SU-DHL-6 (cell line): ENCODE measurements around the gene BZW1.

Experiments
- H2AFZ ChIP-seq: fragments of 200-600 bp; sonication (generic); 2 replicates; pipeline ENCODE4 v1.6.1; 2014; ENCODE audit warnings: low read depth, mild to moderate bottlenecking, moderate library complexity, mixed read lengths, antibody characterized with exemption, low read length; ENCODE audit not compliant: severe bottlenecking
- H3F3A ChIP-seq: fragments of 200-600 bp; shearing (Covaris generic); 2 replicates; pipeline ENCODE4 v1.6.0; 2016; ENCODE audit warnings: antibody characterized with exemption, mild to moderate bottlenecking; ENCODE audit not compliant: insufficient read depth
- H3K27ac ChIP-seq: fragments of 200-600 bp; sonication (generic); 2 replicates; pipeline ENCODE4 v1.5.1; 2016; ENCODE audit warnings: low read depth, mild to moderate bottlenecking, low read length, moderate library complexity, mixed read lengths
- H3K27me3 ChIP-seq: fragments of 200-600 bp; sonication (generic), shearing (Covaris generic); 2 replicates; pipeline ENCODE4 v1.6.0; 2014; ENCODE audit warnings: mild to moderate bottlenecking, low read length
- H3K36me3 ChIP-seq: fragments of 200-600 bp; sonication (generic); 2 replicates; pipeline ENCODE4 v1.6.1; 2014; ENCODE audit warnings: mild to moderate bottlenecking, low read length, mixed read lengths
- H3K4me2 ChIP-seq: fragments of 300-600, 200-600 bp; shearing (Covaris generic), sonication (generic); 2 replicates; pipeline ENCODE4 v1.6.0; 2014; ENCODE audit warnings: low read length, low read depth, mild to moderate bottlenecking; ENCODE audit not compliant: poor library complexity, severe bottlenecking
- H3K4me3 ChIP-seq: fragments of 200-600 bp; sonication (generic); 2 replicates; pipeline ENCODE4 v1.5.1; 2014; ENCODE audit warnings: antibody characterized with exemption, low read length, mild to moderate bottlenecking, mixed read lengths; ENCODE audit not compliant: insufficient read depth, poor library complexity, severe bottlenecking
- H3K79me2 ChIP-seq: fragments of 200-600 bp; sonication (generic); 2 replicates; pipeline ENCODE4 v1.6.1; 2014; ENCODE audit warnings: mild to moderate bottlenecking, low read length, moderate library complexity; ENCODE audit not compliant: insufficient read depth
- H3K9ac ChIP-seq: fragments of 200-600 bp; sonication (generic); 2 replicates; pipeline ENCODE4 v1.7.0; 2014; ENCODE audit warnings: mild to moderate bottlenecking, low read length
- H3K9me2 ChIP-seq: fragments of 200-600 bp; sonication (generic); replicated peaks from 2 replicates; pipeline ENCODE4 v1.6.1; 2014; ENCODE audit warnings: low read length; ENCODE audit not compliant: insufficient read depth
- H3K9me3 ChIP-seq: fragments of 200-600 bp; sonication (generic); 2 replicates; pipeline ENCODE4 v1.6.1; 2014; ENCODE audit warnings: low read length, mixed read lengths; ENCODE audit not compliant: insufficient read depth
- H4K20me1 ChIP-seq: fragments of 200-600 bp; sonication (generic); 2 replicates; pipeline ENCODE4 v1.6.1; 2014; ENCODE audit warnings: low read depth, mild to moderate bottlenecking, antibody characterized with exemption, low read length, moderate library complexity, mixed read lengths
- CTCF ChIP-seq: fragments of 200-600 bp; sonication (generic); IDR thresholded peaks from one replicate; pipeline ENCODE4 v1.5.1; 2017; ENCODE audit warnings: antibody characterized with exemption, mild to moderate bottlenecking, low read length, moderate library complexity; ENCODE audit not compliant: insufficient read depth, poor library complexity, severe bottlenecking
- EZH2phosphoT487 ChIP-seq: fragments of 200-600 bp; sonication (generic), shearing (Covaris generic); conservative IDR thresholded peaks from 2 replicates; pipeline ENCODE4 v1.6.1; 2018; ENCODE audit warnings: mild to moderate bottlenecking, antibody characterized with exemption, low read length, moderate library complexity, mixed read lengths

Gene BZW1

GRCh38 chr2:200847939-200848338 is 36.2 kb downstream of the BZW1 start:
- no peaks in the 10 kb centered on the region for H3K27me3 ChIP-seq
- peaks cover 43% of the 10 kb centered on the region for H3F3A ChIP-seq
- H4K20me1 ChIP-seq: peaks cover 3% of the 10 kb centered on the region; the same call in 1 of the 2 replicates
- no peaks in the 10 kb centered on the region for H3K9me2 ChIP-seq
- peaks cover 9% of the 10 kb centered on the region for H3K36me3 ChIP-seq
- no peak overlapping the region for H3K9ac ChIP-seq
- no peak overlapping the region for H3K27ac ChIP-seq
- H3K79me2 ChIP-seq: no peaks in the 10 kb centered on the region
- H3K4me2 ChIP-seq: no peak overlapping the region
- no peaks in the 10 kb centered on the region for H3K9me3 ChIP-seq
- no peak for TF ChIP-seq CTCF
- no peak overlapping the region for H2AFZ ChIP-seq
- H3K4me3 ChIP-seq: no peak overlapping the region

GRCh38 chr2:200850512-200851256 is 39.0 kb downstream of the BZW1 start:
- no peaks in the 10 kb centered on the region for H3K9me3 ChIP-seq
- H3K36me3 ChIP-seq: peaks cover 29% of the 10 kb centered on the region
- no peaks in the 10 kb centered on the region for H3K27me3 ChIP-seq
- H3K9ac ChIP-seq: no peak overlapping the region
- H2AFZ ChIP-seq: no peak overlapping the region
- no peaks in the 10 kb centered on the region for H3K79me2 ChIP-seq
- H3K4me2 ChIP-seq: no peak overlapping the region
- peaks cover 5% of the 10 kb centered on the region for H4K20me1 ChIP-seq
- TF ChIP-seq EZH2phosphoT487 (no peak), CTCF (no peak)
- H3F3A ChIP-seq: peaks cover 64% of the 10 kb centered on the region
- no peak overlapping the region for H3K4me3 ChIP-seq
- no peak overlapping the region for H3K27ac ChIP-seq
- H3K9me2 ChIP-seq: no peaks in the 10 kb centered on the region

- no peak for TF ChIP-seq EZH2phosphoT487
- no peak for TF ChIP-seq CTCF
- H3K79me2 ChIP-seq: peaks cover 4% of the 10 kb centered on the region; the same call in 1 of the 2 replicates
- no peak overlapping the region for H3K4me2 ChIP-seq
- no peak overlapping the region for H3K9ac ChIP-seq
- no peaks in the 10 kb centered on the region for H3K9me3 ChIP-seq
- no peaks in the 10 kb centered on the region for H3K27me3 ChIP-seq
- H3F3A ChIP-seq: peaks cover 68% of the 10 kb centered on the region
- no peak overlapping the region for H2AFZ ChIP-seq
- peaks cover 34% of the 10 kb centered on the region for H3K36me3 ChIP-seq
- no peaks in the 10 kb centered on the region for H3K9me2 ChIP-seq
- peaks cover 5% of the 10 kb centered on the region for H4K20me1 ChIP-seq
- H3K4me3 ChIP-seq: no peak overlapping the region
- no peak overlapping the region for H3K27ac ChIP-seq
Measured at GRCh38 chr2:200851398-200852248, 39.9 kb downstream of the BZW1 start.
